ENCODE measurements around the gene NDP. TPM values are rescaled to one million over a fixed set of nuclear protein-coding genes. Genes with fewer than 3 reads are reported as not detected.

The NDP gene
- total RNA-seq, 4 donors from 2014 or later: 0.52 TPM; not detected in 3

- Histone ChIP-seq H3K4me1 (no peaks in the 10 kb centered on the region), H3K27ac (replicated peaks in 1 of 4) (no peak overlapping the region), H3K27me3 (no peaks in the 10 kb centered on the region), H3K9me3 (peaks cover 0 to 4% (median 0%) of the 10 kb centered on the region in 4 donors), H3K36me3 (no peaks in the 10 kb centered on the region), H3K4me3 (no peak overlapping the region)
- WGBS: 85% methylated on average over 2 of the region's 2 CpGs
- intact Hi-C loops (cut with DNase I): no loop called here
- DNase-seq (ENCODE audit: extremely low spot score): no peak
- no peak for TF ChIP-seq POLR2AphosphoS5 (IDR thresholded peaks at IDR 0.05)
- TF ChIP-seq EP300 (IDR thresholded peaks at IDR 0.05): no peak
- no peak for TF ChIP-seq POLR2A (IDR thresholded peaks at IDR 0.05; ENCODE audit: low read depth)
- no peak for TF ChIP-seq CTCF (IDR thresholded peaks at IDR 0.05)
Measured at GRCh38 chrX:43985511-43985910, 12.3 kb upstream of the NDP start.

GRCh38 chrX:43978226-43978625 lies 5.0 kb upstream of the NDP start:
- intact Hi-C loops (cut with DNase I): no loop called here
- no peaks in the 10 kb centered on the region for H3K36me3 ChIP-seq
- peaks cover 0 to 5% (median 0%) of the 10 kb centered on the region in 4 donors for H3K4me1 ChIP-seq
- no peak for DNase-seq (ENCODE audit: extremely low spot score)
- WGBS: 75% methylated on average over 3 of the region's 3 CpGs
- no peaks in the 10 kb centered on the region for H3K27me3 ChIP-seq
- TF ChIP-seq EP300 (IDR thresholded peaks at IDR 0.05) (no peak), POLR2A (IDR thresholded peaks at IDR 0.05; ENCODE audit: low read depth) (no peak), CTCF (IDR thresholded peaks at IDR 0.05) (no peak), POLR2AphosphoS5 (IDR thresholded peaks at IDR 0.05) (no peak)
- no peak overlapping the region for H3K27ac ChIP-seq (replicated peaks in 1 of 4)
- H3K9me3 ChIP-seq: peaks cover 0 to 4% (median 0%) of the 10 kb centered on the region in 4 donors
- no peak overlapping the region for H3K4me3 ChIP-seq

GRCh38 chrX:43976205-43976604 lies 3.0 kb upstream of the NDP start:
- no peak overlapping the region for H3K4me3 ChIP-seq
- no peaks in the 10 kb centered on the region for H3K9me3 ChIP-seq
- intact Hi-C loops (cut with DNase I): no loop called here
- H3K27me3 ChIP-seq: peaks cover 0 to 3% (median 0%) of the 10 kb centered on the region in 4 donors
- H3K4me1 ChIP-seq: peaks cover 0 to 16% (median 4%) of the 10 kb centered on the region in 4 donors
- H3K27ac ChIP-seq (replicated peaks in 1 of 4): no peak overlapping the region
- no peak for DNase-seq (ENCODE audit: extremely low spot score)
- no peaks in the 10 kb centered on the region for H3K36me3 ChIP-seq
- TF ChIP-seq EP300 (IDR thresholded peaks at IDR 0.05) (no peak), CTCF (IDR thresholded peaks at IDR 0.05) (no peak), POLR2A (IDR thresholded peaks at IDR 0.05; ENCODE audit: low read depth) (no peak), POLR2AphosphoS5 (IDR thresholded peaks at IDR 0.05) (no peak)

GRCh38 chrX:43975796-43976195 lies 2.6 kb upstream of the NDP start:
- intact Hi-C loops (cut with DNase I): no loop called here
- no peak for TF ChIP-seq POLR2AphosphoS5 (IDR thresholded peaks at IDR 0.05)
- no peak for TF ChIP-seq CTCF (IDR thresholded peaks at IDR 0.05)
- TF ChIP-seq POLR2A (IDR thresholded peaks at IDR 0.05; ENCODE audit: low read depth): no peak
- no peak for TF ChIP-seq EP300 (IDR thresholded peaks at IDR 0.05)
- WGBS: 93% methylated on average over 4 of the region's 5 CpGs

More at GRCh38 chrX:43975796-43976195, 2.6 kb upstream of the NDP start:
- H3K27ac ChIP-seq (replicated peaks in 1 of 4): no peak overlapping the region
- H3K4me3 ChIP-seq: no peak overlapping the region
- no peaks in the 10 kb centered on the region for H3K36me3 ChIP-seq
- H3K9me3 ChIP-seq: no peaks in the 10 kb centered on the region
- DNase-seq (ENCODE audit: extremely low spot score): no peak
- H3K4me1 ChIP-seq: peaks cover 0 to 16% (median 4%) of the 10 kb centered on the region in 4 donors
- peaks cover 0 to 4% (median 0%) of the 10 kb centered on the region in 4 donors for H3K27me3 ChIP-seq
